PC-9 (cell line): ENCODE data around the gene TRIP13.

ENCODE experiments used
- EZH2 ChIP-seq: fragments of 200-600 bp; sonication (generic); IDR thresholded peaks from 2 replicates; pipeline ENCODE4 v1.8.0; 2017; ENCODE audit warnings: antibody characterized with exemption, low read depth
- TF ChIP-seq, protein P1 (sequence below): fragments of 200-600 bp; sonication (generic); conservative IDR thresholded peaks from 2 replicates; pipeline ENCODE4 v1.6.1; 2017; ENCODE audit warnings: mixed run types, antibody characterized with exemption, mild to moderate bottlenecking, moderate library complexity

GRCh38 chr5:932151-932627, 39.5 kb downstream of the TRIP13 start:
- TF ChIP-seq, protein P1, sequence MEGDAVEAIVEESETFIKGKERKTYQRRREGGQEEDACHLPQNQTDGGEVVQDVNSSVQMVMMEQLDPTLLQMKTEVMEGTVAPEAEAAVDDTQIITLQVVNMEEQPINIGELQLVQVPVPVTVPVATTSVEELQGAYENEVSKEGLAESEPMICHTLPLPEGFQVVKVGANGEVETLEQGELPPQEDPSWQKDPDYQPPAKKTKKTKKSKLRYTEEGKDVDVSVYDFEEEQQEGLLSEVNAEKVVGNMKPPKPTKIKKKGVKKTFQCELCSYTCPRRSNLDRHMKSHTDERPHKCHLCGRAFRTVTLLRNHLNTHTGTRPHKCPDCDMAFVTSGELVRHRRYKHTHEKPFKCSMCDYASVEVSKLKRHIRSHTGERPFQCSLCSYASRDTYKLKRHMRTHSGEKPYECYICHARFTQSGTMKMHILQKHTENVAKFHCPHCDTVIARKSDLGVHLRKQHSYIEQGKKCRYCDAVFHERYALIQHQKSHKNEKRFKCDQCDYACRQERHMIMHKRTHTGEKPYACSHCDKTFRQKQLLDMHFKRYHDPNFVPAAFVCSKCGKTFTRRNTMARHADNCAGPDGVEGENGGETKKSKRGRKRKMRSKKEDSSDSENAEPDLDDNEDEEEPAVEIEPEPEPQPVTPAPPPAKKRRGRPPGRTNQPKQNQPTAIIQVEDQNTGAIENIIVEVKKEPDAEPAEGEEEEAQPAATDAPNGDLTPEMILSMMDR: no peak
- no peak for TF ChIP-seq EZH2
